ENCODE measurements around the gene EIF3A.

GRCh38 chr10:119025336-119025735 is 55.3 kb downstream of the EIF3A start:
- TF ChIP-seq ZBTB33 (IDR thresholded peaks at IDR 0.05) (no peak), CTCF (IDR thresholded peaks at IDR 0.05; ENCODE audit: low read depth, low read length, missing input control) (no peak), YY1 (IDR thresholded peaks at IDR 0.05) (no peak), ATF3 (IDR thresholded peaks at IDR 0.05) (no peak), FOXA2 (IDR thresholded peaks at IDR 0.05) (no peak), EGR1 (IDR thresholded peaks at IDR 0.05; ENCODE audit: low read depth in 2 of 2) (no peak), JUND (IDR thresholded peaks at IDR 0.05) (no peak), MAX (IDR thresholded peaks at IDR 0.05) (no peak), HNF4G (IDR thresholded peaks at IDR 0.05) (no peak), RAD21 (IDR thresholded peaks at IDR 0.05) (no peak), REST (IDR thresholded peaks at IDR 0.05) (no peak), TAF1 (conservative IDR thresholded peaks at IDR 0.05) (no peak), GABPA (IDR thresholded peaks at IDR 0.05 in 1 of 2, conservative IDR thresholded peaks at IDR 0.05 in 1 of 2) (no peak)

Data from liver (tissue), 3 donors.